RCC 7860 (cell line): ENCODE results near the gene MRPL20.
"Not testable (repeated sequence)": the region's sequence is repeated elsewhere in the genome, so short reads cannot be mapped to it uniquely, and the experiment has no call there.

Experiments used
- DNase-seq: peaks from one replicate; pipeline ENCODE4 v3.0.0-alpha.2; 2015; ENCODE audit warnings: low spot score
- FAIRE-seq: peaks from 2 replicates; lab custom pipeline; 2012; peaks lifted over from hg19 to GRCh38; lab: Jason Lieb, UNC

Gene MRPL20

GRCh38 chr1:1427106-1427819 lies 20.2 kb upstream of the MRPL20 start:
- DNase-seq = no peak
- FAIRE-seq = no peak

GRCh38 chr1:1426496-1427105 lies 19.5 kb upstream of the MRPL20 start:
- no peak for FAIRE-seq
- no peak for DNase-seq

- no peak for DNase-seq
Observed at GRCh38 chr1:1425753-1426495, 18.8 kb upstream of the MRPL20 start.

GRCh38 chr1:1425426-1425752 lies 18.3 kb upstream of the MRPL20 start:
- no peak for DNase-seq
- no peak for FAIRE-seq

More at GRCh38 chr1:1425753-1426495, 18.8 kb upstream of the MRPL20 start:
- FAIRE-seq = no peak

GRCh38 chr1:1424707-1425106 lies 17.6 kb upstream of the MRPL20 start:
- DNase-seq = no peak
- FAIRE-seq = no peak

GRCh38 chr1:1423245-1423597 lies 16.1 kb upstream of the MRPL20 start:
- FAIRE-seq = no peak
- DNase-seq = no peak

GRCh38 chr1:1422465-1423244 lies 15.6 kb upstream of the MRPL20 start:
- FAIRE-seq (no peak), DNase-seq (peak; percentile 51)

GRCh38 chr1:1421907-1422464 lies 14.9 kb upstream of the MRPL20 start:
- DNase-seq (no peak), FAIRE-seq (no peak)

GRCh38 chr1:1421147-1421906 lies 14.2 kb upstream of the MRPL20 start, which contains the start of gene ANKRD65:
ANKRD65 (minus strand) TSS chr1:1421276; CDS start chr1:1421005, 271 bp downstream.
- DNase-seq (no peak), FAIRE-seq (no peak)

- no peak for DNase-seq
- FAIRE-seq = no peak
Observed at GRCh38 chr1:1420654-1421141, 13.6 kb upstream of the MRPL20 start.

GRCh38 chr1:1419813-1420653 lies 12.9 kb upstream of the MRPL20 start:
- DNase-seq (no peak), FAIRE-seq (no peak)

- FAIRE-seq (no peak), DNase-seq (no peak)
Observed at GRCh38 chr1:1419363-1419812, 12.3 kb upstream of the MRPL20 start.

- no peak for FAIRE-seq
Observed at GRCh38 chr1:1418464-1419362, 11.6 kb upstream of the MRPL20 start.

GRCh38 chr1:1417825-1418463 lies 10.9 kb upstream of the MRPL20 start:
- FAIRE-seq, DNase-seq: not testable (repeated sequence)

More at GRCh38 chr1:1418464-1419362, 11.6 kb upstream of the MRPL20 start:
- DNase-seq = no peak

GRCh38 chr1:1417396-1417795 lies 10.3 kb upstream of the MRPL20 start:
- not testable (repeated sequence) for FAIRE-seq, DNase-seq

- no peak for FAIRE-seq
- no peak for DNase-seq
Observed at GRCh38 chr1:1415751-1416150, 8.7 kb upstream of the MRPL20 start.

- FAIRE-seq, DNase-seq: not testable (repeated sequence)
Observed at GRCh38 chr1:1412311-1412902, 5.3 kb upstream of the MRPL20 start.
